NCI-H748 (cell line): ENCODE data around the gene RASSF7.

Experiments used
- DNase-seq: peaks from one replicate; lab custom pipeline; 2025; ENCODE audit not compliant: unreplicated experiment; lab: John Stamatoyannopoulos, UW

RASSF7 gene

DNA sequence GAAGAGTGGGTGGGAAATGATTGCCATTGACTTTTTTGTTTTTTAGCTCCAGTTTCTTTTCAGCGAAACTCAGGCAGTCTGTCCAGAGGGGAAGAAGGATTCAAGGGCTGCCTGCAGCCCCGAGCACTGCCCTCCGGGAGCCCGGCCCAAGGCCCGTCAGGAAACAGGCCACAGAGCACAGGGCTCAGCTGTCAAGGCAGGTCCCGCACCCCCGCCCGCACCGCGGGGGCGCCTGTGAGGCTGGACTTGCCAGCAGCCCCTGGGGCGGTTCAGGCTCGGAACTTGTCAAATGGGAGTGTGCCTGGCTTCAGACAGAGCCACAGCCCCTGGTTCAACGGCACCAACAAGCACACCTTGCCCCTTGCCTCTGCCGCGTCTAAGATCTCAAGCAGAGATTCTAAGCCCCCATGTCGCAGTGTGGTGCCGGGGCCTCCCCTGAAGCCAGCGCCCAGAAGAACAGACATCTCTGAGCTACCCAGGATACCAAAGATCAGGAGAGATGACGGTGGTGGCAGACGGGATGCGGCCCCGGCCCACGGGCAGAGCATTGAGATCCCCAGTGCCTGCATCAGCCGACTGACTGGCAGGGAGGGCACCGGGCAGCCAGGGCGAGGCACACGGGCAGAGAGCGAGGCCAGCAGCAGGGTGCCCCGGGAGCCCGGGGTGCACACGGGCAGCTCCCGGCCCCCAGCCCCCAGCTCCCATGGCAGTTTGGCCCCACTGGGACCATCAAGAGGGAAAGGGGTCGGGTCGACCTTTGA, 46.4 kb downstream of the RASSF7 start:
- no peak for DNase-seq

DNA sequence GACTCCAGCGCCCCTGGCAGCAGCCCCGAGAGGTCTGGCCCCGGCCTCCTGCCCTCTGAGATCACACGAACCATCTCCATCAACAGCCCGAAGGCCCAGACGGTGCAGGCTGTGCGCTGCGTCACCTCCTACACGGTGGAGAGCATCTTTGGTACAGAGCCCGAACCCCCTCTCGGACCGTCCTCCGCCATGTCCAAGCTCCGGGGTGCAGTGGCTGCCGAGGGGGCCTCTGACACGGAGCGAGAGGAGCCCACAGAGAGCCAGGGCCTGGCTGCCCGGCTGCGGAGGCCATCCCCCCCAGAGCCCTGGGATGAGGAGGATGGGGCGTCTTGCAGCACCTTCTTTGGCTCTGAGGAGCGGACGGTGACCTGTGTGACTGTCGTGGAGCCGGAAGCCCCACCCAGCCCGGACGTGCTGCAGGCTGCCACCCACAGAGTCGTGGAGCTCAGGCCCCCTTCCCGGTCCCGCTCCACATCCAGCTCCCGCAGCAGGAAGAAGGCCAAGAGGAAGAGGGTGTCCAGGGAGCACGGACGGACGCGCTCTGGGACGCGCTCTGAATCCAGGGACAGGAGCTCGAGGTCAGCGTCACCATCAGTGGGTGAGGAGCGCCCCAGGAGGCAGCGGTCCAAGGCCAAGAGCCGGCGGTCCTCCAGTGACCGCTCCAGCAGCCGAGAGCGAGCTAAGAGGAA, 47.3 kb downstream of the RASSF7 start:
- DNase-seq: no peak

DNA sequence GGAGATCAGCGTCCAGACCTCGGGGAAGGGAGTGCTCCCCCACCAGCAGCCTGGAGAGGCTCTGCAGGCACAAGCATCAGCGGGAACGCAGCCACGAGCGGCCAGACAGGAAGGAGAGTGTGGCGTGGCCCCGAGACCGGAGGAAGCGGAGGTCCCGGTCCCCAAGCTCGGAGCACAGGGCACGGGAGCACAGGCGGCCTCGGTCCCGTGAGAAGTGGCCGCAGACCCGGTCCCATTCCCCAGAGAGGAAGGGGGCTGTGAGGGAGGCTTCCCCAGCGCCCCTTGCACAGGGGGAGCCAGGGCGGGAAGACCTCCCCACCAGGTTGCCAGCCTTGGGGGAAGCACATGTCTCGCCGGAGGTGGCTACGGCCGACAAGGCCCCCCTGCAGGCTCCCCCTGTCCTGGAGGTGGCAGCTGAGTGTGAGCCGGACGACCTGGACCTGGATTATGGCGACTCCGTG, 48.1 kb downstream of the RASSF7 start:
- no peak for DNase-seq

DNA sequence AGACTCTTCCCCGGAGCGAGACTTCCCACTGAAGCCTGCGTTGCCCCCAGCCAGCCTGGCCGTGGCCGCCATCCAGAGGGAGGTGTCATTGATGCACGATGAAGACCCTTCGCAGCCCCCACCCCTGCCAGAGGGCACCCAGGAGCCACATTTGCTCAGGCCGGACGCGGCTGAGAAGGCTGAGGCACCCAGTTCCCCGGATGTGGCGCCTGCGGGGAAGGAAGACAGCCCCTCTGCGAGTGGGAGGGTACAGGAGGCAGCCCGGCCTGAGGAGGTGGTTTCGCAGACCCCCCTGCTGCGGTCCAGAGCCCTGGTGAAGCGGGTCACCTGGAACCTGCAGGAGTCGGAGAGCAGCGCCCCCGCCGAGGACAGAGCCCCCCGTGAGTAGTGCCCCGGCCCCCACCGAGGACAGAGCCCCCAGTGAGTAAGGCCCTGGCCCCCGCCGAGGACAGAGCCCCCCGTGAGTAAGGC, 48.6 kb downstream of the RASSF7 start:
- DNase-seq: no peak

DNA sequence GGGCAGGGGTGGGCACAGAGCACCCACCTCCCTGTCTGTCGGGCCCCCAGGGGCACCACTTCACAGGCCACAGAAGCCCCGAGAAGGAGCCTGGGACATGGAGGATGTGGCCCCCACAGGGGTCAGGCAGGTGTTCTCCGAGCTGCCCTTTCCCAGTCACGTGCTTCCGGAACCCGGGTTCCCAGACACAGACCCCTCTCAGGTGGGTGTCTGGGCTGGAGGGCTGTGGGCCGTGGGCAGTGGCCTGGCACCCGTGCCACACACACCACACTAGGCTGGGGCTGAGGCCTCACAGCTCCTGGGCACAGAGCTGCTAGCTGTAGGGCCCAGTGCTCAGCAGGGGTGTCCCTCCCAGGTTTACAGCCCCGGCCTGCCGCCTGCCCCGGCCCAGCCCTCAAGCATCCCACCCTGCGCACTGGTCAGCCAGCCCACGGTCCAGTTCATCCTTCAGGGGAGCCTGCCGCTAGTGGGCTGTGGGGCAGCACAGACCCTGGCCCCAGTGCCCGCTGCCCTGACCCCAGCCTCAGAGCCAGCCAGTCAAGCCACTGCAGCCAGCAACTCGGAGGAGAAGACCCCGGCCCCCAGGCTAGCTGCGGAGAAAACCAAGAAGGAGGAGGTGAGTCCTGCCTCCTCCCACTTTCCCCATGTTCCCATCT, 49.5 kb downstream of the RASSF7 start:
- DNase-seq: no peak

DNA sequence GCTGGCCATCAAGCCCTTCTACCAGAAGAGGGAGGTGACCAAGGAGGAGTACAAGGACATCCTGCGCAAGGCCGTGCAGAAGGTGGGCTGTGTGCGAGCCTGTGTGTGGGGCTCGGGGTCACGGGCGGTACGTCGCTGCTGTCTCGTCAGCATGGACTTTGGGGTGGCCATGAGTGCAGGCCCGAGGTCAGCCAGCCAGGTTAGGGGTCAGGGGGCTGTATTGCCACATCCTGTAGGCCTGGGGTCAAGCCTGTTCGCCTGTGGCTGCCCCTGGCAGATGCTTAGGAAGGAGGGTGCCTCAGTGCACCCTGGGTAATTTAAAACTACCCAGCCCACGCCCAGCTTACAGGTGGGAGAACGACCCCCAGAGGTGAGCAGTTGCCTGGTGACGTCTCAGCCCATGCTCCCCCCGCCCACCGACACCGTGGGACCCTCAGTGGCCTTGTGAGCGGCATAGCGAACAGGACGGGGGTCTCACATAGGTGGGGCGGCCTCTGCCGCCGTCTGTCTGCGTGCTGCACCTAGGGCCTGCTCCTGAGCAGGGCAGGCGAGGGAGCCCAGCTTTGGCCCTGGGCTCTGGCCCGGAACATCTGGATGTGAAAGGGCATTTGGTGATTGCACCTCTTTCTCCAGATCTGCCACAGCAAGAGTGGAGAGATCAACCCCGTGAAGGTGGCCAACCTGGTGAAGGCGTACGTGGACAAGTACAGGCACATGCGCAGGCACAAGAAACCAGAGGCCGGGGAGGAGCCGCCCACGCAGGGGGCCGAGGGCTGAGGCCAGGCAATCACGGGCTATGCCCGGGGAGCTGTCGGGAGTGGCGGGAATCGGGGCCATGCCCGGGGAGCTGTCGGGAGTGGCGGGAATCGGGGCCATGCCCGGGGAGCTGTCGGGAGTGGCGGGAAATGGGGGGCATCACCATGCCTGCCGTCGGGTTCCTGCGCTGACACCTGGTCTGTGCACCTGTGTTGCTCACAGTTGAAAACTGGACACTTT, 50.5 kb downstream of the RASSF7 start:
- DNase-seq: no peak

DNA sequence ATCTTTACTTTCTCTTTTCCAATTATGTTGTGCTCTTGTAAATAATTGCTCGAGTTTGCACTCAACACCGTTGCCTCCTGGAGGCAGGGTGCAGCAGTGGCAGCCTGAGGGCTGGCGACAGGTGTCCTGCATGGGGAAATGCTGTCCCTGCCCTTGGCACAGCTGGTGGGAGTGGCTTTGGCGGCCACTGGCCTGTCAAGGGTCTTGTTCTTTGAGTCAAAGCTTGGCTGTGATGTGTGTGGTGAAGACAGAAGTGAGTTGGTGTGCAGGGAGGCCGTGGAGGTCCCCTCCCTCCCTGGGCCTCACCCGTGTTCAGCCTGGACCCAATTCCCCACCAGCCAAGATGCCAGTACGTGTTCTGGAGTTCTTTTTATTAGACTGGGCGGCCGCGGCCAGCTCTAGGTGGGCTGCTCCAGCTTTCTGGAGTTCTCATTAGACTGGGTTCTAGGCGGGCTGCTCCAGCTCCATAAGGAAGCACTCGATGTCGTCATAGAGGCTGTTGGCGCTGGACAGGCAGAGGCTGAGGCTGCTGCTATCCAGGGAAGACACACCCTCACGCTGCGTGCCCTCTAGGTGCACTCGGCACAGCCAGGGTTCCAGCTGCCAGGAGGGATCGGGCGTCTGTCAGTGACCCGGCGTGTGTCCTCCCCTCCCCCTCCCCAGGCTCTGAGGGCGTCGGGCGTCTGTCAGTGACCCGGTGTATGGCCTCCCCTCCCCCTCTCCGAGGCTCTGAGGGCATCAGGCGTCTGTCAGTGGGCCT, 51.6 kb downstream of the RASSF7 start:
- peak; percentile 37 for DNase-seq

DNA sequence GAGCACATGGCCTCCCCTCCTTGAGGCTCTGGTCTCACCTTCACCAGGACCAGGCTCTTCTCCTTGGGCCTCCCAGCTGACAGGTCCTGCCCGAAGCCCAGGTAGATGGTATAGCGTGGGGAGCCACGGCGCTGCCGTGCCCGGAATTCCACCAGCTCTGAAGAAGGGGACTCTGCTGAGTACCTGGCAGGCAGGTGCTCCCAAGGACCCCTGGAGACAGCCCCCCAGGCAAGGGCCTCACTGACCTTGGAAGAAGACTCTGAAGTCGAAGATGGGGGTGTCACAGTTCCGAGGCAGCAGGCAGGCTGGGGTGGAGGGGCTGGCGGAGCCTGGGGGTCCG, 52.2 kb downstream of the RASSF7 start:
- DNase-seq: no peak

DNA sequence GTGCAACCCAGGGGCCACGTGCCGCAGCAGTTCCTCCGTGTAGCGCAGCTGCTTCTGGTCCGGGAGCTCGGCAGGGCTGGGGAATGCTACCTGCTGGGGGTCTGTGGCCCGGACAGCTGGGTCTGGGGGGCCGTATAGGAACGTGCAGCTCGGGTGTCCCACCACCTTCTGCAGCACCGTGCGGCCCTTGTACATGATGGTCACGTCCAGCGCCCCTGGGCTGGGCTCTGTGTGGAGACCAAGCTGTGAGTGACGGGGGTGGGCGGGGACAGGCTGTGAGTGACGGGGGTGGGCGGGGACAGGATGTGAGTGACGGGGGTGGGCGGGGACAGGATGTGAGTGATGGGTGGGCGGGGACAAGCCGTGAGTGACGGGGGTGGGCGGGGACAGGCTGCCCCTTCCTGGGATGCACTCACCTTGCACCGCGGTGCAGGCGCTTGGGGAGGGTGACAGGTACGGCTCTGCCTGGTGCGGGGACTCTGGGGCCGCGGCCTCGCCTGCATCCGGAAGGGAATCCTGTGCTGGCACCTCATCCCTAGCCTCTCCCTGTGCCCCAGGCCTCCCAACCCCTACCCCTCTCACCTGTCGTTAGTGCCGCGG, 52.7 kb downstream of the RASSF7 start:
- DNase-seq: peak; percentile 65
